HepG2 (cell line): ENCODE measurements around the gene SUSD6. TPM values are rescaled to one million over a fixed set of nuclear protein-coding genes. Genes with fewer than 3 reads are reported as not detected.
A peak's percentile ranks its signal among the peaks of the same experiment; 100 is the strongest.

Experiments
- MAFG ChIP-seq: sonication (generic); formaldehyde crosslinking; IDR thresholded peaks from 2 replicates; pipeline ENCODE4 v1.5.1; 2020; ENCODE audit warnings: mild to moderate bottlenecking, missing genetic modification reagents
- ZBTB14 ChIP-seq: sonication (generic); formaldehyde crosslinking; IDR thresholded peaks from 2 replicates; pipeline ENCODE4 v1.4.0; 2020; ENCODE audit warnings: missing genetic modification reagents
- ZBTB40 ChIP-seq, 2 experiments: fragments of 450-650 bp in 1 of 2; sonication (generic) in 1 of 2; formaldehyde crosslinking in 1 of 2; IDR thresholded peaks; 2 replicates each; pipeline versions ENCODE4 v1.6.1 to v1.8.0; 2016 to 2022; ENCODE audit warnings: antibody characterized with exemption in 1 of 2, mild to moderate bottlenecking in 1 of 2, missing genetic modification reagents in 1 of 2
- ZHX1 ChIP-seq: sonication (generic); formaldehyde crosslinking; IDR thresholded peaks from 2 replicates; pipeline ENCODE4 v1.8.1; 2022; ENCODE audit warnings: low read depth, mild to moderate bottlenecking, missing genetic modification reagents
- ZZZ3 ChIP-seq: sonication (generic); formaldehyde crosslinking; IDR thresholded peaks from 2 replicates; pipeline ENCODE4 v1.4.0; 2020; ENCODE audit warnings: missing genetic modification reagents, mild to moderate bottlenecking, borderline replicate concordance
- polyA plus RNA-seq, 8 experiments: library from polyadenylated mRNA; depleted of rRNA in 3 of 8; stranded (reverse) in 7 of 8; unstranded in 1 of 8; fragments of >200 nt; fragmentation: Illumina TruSeq in 4 of 8; extraction: Trizol in 4 of 8; gene quantifications; 2 replicates each; pipeline versions ENCODE4 v1.2.1 to v1.2.3, GENCODE V29; 2011 to 2016; ENCODE audit warnings: low read depth in 4 of 8, missing spikeins in 1 of 8, mixed read lengths in 1 of 8; ENCODE audit not compliant: insufficient read depth in 1 of 8
- total RNA-seq, 5 experiments: library from RNA; depleted of rRNA; stranded (reverse); fragments of >200 nt; fragmentation: Illumina TruSeq; extraction: Trizol; gene quantifications; 2 replicates each; pipeline ENCODE4 v1.2.3, GENCODE V29; 2016; ENCODE audit warnings: low read depth in 1 of 5

Gene SUSD6
- total and polyA plus RNA-seq, 2 of the 13 experiments (the other 11 are each of a cell fraction or from before 2014, with no cell fraction given), result 7.2 to 7.4 TPM

GRCh38 chr14:69693801-69694729 lies 82.7 kb downstream of the SUSD6 start (continued):
- no peak for TF ChIP-seq ZHX1 (CRISPR knock-in tag)
- TF ChIP-seq ZBTB14 (CRISPR knock-in tag), result no peak
- no peak for TF ChIP-seq ZZZ3 (CRISPR knock-in tag)
- peak; percentile 32; the same call in 1 of the 2 replicates for TF ChIP-seq ZBTB40 (IDR thresholded peaks at IDR 0.05)
- 0 out of 2 replicates have a peak, but pooled peaks have one; percentile 57 for TF ChIP-seq ZBTB40 (CRISPR knock-in tag; IDR thresholded peaks at IDR 0.05)
- TF ChIP-seq MAFG, result no peak
